HTR-8/SVneo (cell line): ENCODE results near the gene PPP1R13B.
"Not testable (repeated sequence)": the region's sequence is repeated elsewhere in the genome, so short reads cannot be mapped to it uniquely, and the experiment has no call there.

Experiments
- DNase-seq: peaks from one replicate; pipeline ENCODE4 v3.0.0; 2011; ENCODE audit warnings: low spot score, mixed read lengths; ENCODE audit not compliant: insufficient read length
- FAIRE-seq: peaks from 2 replicates; lab custom pipeline; 2011; peaks lifted over from hg19 to GRCh38; lab: Jason Lieb, UNC

Gene PPP1R13B

DNA sequence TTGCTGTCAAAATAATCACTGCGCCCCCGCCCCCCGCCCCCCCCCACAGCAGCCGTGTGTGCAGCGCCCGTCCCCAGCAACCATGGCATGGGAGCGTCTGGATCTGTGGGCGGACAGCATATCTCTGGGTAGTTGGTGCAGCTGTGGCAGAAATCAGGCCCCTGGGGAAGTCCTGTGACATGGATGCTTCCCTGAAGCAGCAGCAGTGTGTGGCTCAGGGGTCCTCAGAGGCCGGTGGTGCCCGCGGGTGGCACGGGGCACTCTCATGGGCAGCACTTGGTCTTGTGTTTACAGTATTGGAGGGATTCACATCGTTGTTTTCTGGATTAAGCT lies 151.3 kb downstream of the PPP1R13B start:
- DNase-seq, result no peak
- FAIRE-seq, result no peak

DNA sequence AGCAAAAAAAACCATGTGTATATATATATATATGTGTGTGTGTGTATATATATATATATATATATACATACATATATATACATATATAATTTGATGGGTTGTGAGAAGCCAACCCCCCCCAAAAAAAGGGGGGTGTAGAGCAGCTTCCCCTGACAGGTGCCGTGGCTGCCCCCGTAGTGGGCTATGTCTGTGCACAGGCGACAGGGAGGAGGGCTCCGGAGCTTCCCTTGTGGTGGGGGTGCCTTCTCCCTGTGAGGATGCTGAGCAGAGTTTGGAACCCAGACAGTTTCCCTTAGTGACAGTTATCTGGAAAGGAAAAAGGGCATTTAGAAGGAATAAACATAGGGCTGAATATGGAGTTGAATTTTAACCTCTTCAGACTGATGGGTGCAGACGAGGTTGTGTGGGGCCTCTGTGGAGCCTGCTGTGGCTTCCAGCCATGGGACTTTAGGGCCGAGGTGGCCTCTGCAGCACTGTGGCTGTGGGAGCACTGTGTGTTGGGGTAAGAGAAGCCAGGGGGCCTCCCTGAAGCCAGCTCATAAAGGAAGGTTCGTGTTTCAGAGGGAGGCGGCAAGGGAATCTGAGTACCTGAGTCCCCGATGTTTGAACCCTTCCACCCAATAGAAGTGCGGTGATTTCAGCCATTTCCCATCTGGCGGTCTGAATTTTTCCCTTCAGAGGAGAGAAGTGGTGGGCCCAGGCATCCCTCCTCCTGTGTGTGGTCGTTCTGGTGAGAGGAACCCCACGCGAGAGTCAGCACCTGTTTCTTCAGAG lies 151.9 kb downstream of the PPP1R13B start:
- DNase-seq (no peak), FAIRE-seq (no peak)

DNA sequence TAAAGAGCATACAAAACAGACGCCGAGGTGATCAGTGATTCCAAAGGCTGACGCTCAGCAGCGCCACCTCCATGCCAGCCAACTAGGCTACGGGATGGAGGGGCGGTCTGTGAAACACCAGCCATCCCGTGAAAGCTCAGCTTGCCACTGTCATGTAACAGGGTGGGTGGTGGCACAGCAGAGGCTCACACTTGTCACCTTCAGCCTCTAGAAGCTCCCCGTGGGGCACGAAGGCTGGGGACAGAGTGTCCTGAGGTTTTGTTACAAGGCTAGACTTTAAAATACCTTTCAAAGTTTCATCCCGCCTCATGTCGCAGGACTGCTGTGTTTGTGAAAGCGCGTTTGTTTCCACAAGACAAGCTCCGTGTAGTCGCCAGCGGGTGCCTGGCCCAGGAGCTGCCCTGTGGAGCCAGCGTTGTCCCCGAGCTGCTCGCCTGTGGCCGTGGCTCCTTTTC lies 152.8 kb downstream of the PPP1R13B start:
- no peak for DNase-seq
- FAIRE-seq, result no peak

DNA sequence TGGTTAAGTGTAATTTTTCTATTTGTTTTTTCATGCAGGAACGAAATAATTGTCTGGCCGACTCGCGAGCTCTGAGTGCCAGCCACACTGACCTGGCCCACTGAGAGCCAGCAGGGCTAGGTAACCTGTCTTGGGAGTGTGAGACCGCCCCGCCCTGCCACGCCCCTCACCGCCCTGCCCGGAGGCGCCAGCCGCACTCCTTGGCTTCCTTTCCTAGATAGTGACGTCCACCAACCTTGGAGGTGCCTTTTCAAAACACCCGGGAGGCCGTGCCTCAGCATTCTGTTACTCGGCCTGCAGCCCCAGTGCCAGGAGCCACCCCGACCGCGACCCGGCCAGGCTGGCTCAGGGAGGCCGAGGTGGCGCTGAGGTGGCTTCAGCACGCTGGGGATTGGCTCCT lies 153.9 kb downstream of the PPP1R13B start:
- FAIRE-seq (no peak), DNase-seq (no peak)

DNA sequence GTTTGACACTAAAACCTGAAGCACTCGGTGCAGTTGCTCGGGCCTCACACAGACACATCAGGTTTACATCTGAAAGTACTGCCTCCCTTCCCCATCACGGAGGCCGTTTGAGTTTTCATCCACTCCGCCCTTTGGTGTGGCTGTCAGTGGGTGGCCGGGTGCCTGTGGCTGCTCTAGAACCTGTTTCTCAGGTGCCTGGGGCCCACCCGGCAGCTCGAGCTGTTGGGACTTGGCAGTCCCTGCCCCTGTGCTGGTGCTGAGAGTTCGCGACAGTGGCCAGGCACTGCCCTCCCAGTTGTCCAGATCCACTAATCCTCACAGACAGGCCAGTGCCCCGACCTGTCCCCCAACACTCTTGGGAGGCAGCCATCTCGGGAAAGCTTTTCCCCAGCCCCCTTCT lies 154.5 kb downstream of the PPP1R13B start:
- DNase-seq (no peak), FAIRE-seq (no peak)

DNA sequence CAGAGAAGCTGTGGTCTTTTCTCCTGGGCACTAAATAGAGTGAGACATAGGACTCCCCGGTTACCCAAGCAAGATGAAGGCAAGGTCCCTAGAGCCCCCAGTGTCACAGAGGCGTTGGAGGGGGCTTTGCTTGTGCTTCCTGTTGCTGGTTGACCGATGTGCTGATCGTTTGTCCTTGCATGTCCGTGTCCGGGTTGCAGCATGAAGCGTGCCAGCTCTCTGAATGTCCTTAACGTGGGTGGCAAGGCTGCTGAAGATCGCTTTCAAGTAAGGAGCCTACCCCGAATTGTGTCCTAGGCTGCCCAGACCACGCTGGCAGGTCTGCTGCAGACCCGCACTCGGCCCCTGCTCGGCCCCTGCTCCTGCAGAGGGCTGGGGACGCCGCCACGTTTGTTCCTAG lies 155.2 kb downstream of the PPP1R13B start:
- DNase-seq, result no peak
- FAIRE-seq, result no peak

DNA sequence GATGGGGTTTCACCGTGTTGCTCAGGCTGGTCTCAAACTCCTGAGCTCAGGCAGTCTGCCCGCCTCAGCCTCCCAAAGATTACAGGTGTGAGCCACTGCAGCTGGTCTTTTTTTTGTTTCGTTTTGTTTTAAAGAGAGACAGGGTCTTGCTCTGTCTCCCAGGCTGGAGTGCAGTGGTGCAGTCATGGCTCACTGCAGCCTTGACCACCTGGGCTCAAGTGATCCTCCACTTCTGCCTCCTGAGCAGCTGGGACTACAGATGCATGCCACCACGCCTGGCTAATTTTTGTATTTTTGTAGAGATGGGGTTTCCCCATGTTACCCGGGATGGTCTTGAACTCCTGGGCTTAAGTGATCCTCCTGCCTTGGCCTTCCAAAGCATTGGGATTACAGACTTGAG lies 155.7 kb downstream of the PPP1R13B start:
- not testable (repeated sequence) for DNase-seq, FAIRE-seq

DNA sequence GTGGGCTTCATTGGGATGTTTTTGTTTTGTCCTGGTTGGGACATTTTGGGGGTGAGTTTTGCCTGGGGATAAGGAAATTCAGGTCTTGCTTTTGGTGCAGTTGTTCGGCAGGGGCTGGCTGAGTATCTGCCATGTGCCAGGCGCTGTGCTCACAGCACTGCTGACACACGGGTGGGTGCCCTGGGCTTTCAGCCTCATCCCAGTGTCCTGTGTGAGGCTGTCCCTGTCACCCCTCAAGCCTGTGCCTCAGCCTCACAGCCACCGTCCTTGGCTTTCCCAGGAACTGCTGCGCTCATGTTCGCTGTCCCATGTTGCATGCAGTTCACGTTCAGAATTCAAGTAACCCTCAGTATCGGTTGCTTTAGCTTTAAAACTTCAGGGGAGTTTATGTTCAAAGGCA lies 157.0 kb downstream of the PPP1R13B start:
- FAIRE-seq, result no peak

DNA sequence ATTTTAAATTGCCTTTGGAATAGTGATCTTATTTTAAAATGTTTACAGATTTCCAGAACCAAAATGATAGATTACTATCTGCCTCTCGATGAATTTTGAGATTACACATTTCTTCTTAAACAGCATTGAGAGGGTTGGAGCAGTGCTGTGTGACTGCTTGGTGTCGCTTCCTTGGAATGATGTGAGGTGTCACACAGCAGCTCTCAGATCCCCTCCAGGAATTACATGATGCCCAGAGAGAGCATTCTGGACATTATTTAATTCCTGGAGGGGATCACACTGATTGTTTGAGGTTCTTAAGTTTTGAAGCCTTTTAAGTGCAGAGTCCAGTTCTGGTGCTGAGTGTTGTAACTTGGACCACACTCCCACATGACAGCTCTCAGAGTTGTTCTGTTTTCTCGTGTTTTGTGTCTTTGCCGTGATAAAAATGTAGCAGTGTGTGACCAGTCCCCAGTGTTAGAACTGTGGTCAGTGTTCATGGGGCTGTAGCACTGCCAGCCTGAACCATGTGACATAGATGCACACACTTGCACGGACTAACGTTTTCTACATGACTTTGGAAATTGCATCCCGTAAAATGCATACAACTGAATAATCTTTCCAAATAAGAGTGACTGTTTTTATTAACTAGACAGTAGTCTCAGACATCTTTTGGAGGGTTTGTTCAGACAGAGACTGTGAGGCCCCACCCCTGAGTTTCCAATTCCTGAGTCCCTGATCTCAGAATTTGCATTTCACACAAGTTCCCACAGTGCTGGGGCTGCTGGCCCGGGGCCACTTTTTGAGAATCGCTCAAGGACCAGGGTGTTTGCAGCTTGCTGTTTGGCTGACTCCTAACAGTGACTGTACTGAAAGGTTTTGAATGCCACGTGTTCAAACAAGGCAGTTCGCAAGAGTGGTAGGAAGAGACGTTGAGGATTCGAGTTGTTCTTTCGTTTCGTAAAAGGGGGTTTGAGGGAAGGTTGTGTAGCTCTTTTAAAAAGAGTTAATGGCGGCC lies 158.2 kb downstream of the PPP1R13B start:
- no peak for DNase-seq
- FAIRE-seq, result no peak

More for the DNA sequence above, 157.0 kb downstream of the PPP1R13B start:
- DNase-seq, result no peak

DNA sequence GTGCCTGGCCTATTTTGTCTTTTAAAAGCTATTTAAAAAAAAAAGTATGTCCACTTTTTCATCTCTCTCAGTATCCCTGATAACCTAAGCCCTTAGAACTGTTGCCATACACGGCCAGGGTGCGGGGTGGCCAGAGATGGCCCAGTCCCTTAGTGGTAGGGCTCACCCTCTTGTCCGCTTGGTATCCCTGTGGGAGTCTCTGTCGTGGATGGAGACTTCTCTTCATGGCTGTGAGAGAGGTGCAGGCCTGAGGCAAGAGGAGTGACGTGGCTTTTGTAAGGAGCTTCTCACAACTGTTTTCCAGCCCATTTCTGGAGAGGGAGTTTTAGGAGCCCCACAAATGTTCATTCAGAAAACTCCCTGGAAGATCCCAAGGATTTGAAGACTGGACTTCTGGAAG lies 158.9 kb downstream of the PPP1R13B start:
- no peak for FAIRE-seq

DNA sequence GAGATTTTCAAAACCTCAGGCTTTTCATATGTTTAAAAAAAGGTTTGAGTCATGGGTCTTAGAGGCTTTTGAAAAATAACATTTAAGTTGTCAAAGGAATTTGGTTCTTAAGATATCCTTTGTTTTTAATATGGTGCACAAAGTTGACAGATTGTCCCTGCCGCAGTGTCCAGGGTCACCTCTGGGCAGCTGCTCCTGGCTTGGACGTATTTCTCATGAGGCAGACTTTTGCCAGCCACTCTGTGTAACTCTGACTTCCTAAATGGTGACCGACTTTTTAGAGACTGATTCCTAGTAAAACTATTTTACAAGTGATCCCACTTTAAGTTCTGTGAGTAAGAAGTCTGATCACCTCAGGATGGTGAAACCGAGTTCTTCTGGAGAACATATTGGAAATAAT lies 159.7 kb downstream of the PPP1R13B start:
- FAIRE-seq, result no peak
- DNase-seq, result no peak

More for the DNA sequence above, 158.9 kb downstream of the PPP1R13B start:
- DNase-seq, result no peak

DNA sequence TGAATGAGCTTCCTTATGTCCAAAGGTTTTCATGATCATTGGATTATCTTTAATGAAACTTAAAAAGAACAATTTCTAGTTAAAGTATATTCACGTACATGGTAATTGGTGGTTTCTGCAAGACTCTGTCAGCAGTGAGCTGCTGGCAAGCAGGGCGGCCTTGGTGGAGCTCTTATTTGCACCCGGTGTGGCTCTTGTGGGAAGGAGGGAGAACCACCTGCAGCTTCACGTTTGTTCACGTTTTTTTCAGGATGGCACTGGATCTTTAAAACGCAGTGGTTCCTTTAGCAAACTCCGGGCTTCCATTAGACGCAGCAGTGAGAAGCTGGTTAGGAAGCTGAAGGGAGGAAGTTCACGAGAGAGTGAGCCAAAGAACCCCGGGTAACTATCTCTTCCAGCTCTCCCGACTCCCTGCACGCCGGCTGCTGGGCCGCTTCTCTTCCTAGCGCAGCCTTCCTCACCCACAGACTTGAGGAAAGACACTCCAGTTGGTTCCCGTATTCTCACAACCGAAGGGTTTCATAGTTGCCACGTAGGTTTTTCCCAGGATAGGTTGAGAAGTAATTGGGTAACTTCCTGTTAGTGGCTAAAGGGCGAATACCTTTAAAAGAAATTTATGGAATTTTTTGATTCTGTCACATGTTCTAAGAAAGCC lies 160.4 kb downstream of the PPP1R13B start:
- FAIRE-seq (no peak), DNase-seq (no peak)

DNA sequence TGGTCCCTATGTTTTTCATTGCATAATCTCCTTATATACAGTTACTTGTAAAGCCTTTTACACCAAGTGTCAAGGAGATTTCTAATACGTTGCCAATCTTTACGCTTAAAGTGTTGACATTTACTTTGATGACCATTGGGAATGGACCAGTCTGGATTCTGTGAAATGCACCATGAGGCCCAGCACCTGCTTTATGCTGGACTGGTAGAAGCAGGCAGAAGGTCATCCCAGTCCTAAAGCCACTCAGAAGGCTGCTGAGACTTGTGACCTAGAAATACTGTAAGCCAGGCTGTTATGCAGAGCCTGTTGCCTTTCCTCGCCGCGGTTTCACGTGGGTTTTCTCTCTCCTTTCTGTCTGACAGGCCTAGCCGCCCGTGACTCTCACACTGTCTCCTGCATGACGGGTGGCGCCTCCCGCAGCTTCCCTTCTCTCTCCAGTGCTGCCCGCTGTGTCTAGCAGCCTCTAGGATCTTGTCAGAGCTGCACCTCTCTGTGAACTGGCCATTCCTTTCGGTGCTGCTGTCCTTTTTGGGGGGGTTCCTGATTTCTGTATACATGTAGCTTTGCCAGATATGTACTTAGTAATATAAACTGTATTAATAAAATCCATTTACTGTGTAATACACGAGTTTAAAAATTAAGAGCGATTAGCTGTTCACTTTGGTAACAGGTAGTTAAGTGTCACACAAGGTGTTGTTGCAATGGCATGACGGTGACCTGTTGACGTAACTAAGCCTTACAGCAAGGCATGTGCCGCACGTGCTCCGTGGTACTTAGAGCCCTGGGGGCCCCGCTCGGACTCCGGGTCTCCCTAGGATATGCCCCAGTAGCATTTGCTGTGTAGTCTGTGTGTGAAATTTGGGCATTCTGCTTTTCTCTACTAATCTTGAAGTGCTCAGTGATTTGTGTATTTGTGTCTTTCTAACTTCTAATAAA lies 161.8 kb downstream of the PPP1R13B start:
- no peak for DNase-seq
- no peak for FAIRE-seq

DNA sequence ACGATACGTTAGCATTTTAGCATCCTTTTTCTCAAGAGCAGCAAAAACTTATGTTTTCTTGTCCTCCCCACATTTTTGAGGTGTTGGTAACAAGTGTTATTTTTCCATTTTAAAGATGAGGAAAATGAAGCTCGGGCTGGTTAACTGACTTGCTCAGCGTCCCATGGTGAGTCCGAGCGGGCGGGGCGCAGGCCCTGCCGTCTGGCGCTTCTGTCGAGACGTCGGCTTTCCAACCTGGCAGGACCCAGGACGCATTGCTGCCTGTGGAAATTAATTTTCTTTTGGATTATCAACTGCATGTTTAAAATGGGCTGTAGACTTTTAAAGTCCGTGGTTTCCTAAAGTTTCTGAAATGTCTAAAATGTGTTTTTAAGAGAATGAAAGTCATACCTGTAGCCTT lies 162.5 kb downstream of the PPP1R13B start:
- FAIRE-seq (no peak), DNase-seq (no peak)

DNA sequence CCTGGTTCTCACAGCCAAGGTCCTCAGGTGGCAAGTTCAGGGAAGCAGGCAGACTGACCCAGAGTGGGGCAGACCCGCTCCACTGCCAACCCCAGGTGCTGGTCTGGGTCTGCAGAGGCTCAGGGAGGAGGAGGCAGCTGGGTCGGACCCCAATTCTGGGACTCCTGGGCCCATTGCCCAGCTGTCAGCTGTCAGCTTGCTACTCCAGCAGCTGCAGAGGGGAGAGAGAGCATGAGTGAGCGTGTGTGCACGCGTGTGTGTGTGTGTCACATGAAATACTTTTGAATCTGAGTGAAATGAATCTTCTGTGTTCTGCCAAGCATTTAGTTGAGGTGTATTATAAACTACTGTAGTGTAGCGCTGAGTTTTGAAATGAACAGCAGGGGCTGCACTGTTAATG lies 162.9 kb downstream of the PPP1R13B start:
- DNase-seq, result no peak
- FAIRE-seq, result no peak
